ENCODE measurements around the gene SGCE. TPM values are rescaled to one million over a fixed set of nuclear protein-coding genes. Genes with fewer than 3 reads are reported as not detected.

SGCE gene
- total RNA-seq, 1 experiment from 2014 or later, result 49.2 TPM

- H3K9me3 ChIP-seq (ENCODE audit: low read depth, low read length, poor library complexity, severe bottlenecking), result no peaks in the 10 kb centered on the region
- H3K27me3 ChIP-seq (replicated peaks; ENCODE audit: insufficient read depth, low read depth, low read length, poor library complexity), result no peaks in the 10 kb centered on the region
- peak; percentile 11 for DNase-seq (ENCODE audit: low spot score)
- intact Hi-C loops (cut with micrococcal nuclease; ENCODE audit: unreplicated experiment), result no loop called here
- H3K36me3 ChIP-seq (ENCODE audit: insufficient read depth, low read length, poor library complexity, severe bottlenecking), result no peaks in the 10 kb centered on the region
- TF ChIP-seq CTCF (conservative IDR thresholded peaks at IDR 0.05; ENCODE audit: low read depth, low read length) (no peak), EZH2 (IDR thresholded peaks at IDR 0.05; ENCODE audit: borderline replicate concordance, low read depth, low read length, poor library complexity, severe bottlenecking) (no peak)
- no peak overlapping the region for H3K27ac ChIP-seq (ENCODE audit: low read depth, low read length, poor library complexity, severe bottlenecking)
- CTCF ChIA-PET, result no interaction called here
- H3K4me1 ChIP-seq (ENCODE audit: insufficient read depth, low read length, poor library complexity, severe bottlenecking), result peaks cover 5% of the 10 kb centered on the region
- POLR2A ChIA-PET (ENCODE audit: low non-redundant PET), result no interaction called here
- no TSS peak for BruUV-seq (replicated peaks)
- H3K4me3 ChIP-seq (ENCODE audit: low read depth, low read length, poor library complexity, severe bottlenecking), result no peak overlapping the region
These were observed 23.5 kb downstream of the SGCE start for GRCh38 chr7:94632338-94633013.

- BruUV-seq (replicated peaks), result no TSS peak
- no peak overlapping the region for H3K27ac ChIP-seq (ENCODE audit: low read depth, low read length, poor library complexity, severe bottlenecking)
- no peaks in the 10 kb centered on the region for H3K27me3 ChIP-seq (replicated peaks; ENCODE audit: insufficient read depth, low read depth, low read length, poor library complexity)
- TF ChIP-seq EZH2 (IDR thresholded peaks at IDR 0.05; ENCODE audit: borderline replicate concordance, low read depth, low read length, poor library complexity, severe bottlenecking) (no peak), CTCF (conservative IDR thresholded peaks at IDR 0.05; ENCODE audit: low read depth, low read length) (no peak)
- peaks cover 5% of the 10 kb centered on the region for H3K4me1 ChIP-seq (ENCODE audit: insufficient read depth, low read length, poor library complexity, severe bottlenecking)
- POLR2A ChIA-PET (ENCODE audit: low non-redundant PET), result no interaction called here
- CTCF ChIA-PET, result no interaction called here
- no peak overlapping the region for H3K4me3 ChIP-seq (ENCODE audit: low read depth, low read length, poor library complexity, severe bottlenecking)
- no peaks in the 10 kb centered on the region for H3K9me3 ChIP-seq (ENCODE audit: low read depth, low read length, poor library complexity, severe bottlenecking)
- no peaks in the 10 kb centered on the region for H3K36me3 ChIP-seq (ENCODE audit: insufficient read depth, low read length, poor library complexity, severe bottlenecking)
- no peak for DNase-seq (ENCODE audit: low spot score)
- intact Hi-C loops (cut with micrococcal nuclease; ENCODE audit: unreplicated experiment), result no loop called here
These were observed 25.1 kb downstream of the SGCE start for GRCh38 chr7:94630855-94631254.

DNA sequence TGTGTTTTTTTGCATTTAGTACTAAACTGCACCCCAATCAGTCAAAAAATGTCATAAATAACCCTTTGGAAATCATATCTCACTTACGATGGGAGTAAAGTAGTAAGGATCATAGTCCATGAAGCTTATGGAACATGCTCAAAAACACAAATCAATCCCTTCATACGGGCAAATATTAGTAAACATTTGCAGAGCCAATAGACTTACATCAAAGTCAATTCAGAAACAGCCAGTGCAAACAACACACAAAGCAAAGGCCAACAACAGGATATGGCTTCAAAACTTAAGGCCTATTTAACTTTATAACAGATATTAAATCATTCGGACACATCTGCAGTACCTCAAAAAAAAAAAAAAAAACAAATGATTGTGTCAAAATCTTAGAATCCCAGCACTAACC lies 32.1 kb downstream of the SGCE start:
- Histone ChIP-seq H3K36me3 (ENCODE audit: insufficient read depth, low read length, poor library complexity, severe bottlenecking) (peaks cover 4% of the 10 kb centered on the region), H3K4me1 (ENCODE audit: insufficient read depth, low read length, poor library complexity, severe bottlenecking) (peaks cover 20% of the 10 kb centered on the region), H3K27me3 (replicated peaks; ENCODE audit: insufficient read depth, low read depth, low read length, poor library complexity) (no peaks in the 10 kb centered on the region), H3K27ac (ENCODE audit: low read depth, low read length, poor library complexity, severe bottlenecking) (no peak overlapping the region), H3K9me3 (ENCODE audit: low read depth, low read length, poor library complexity, severe bottlenecking) (no peaks in the 10 kb centered on the region), H3K4me3 (ENCODE audit: low read depth, low read length, poor library complexity, severe bottlenecking) (no peak overlapping the region)
- no peak for DNase-seq (ENCODE audit: low spot score)
- CTCF ChIA-PET, result no interaction called here
- TF ChIP-seq EZH2 (IDR thresholded peaks at IDR 0.05; ENCODE audit: borderline replicate concordance, low read depth, low read length, poor library complexity, severe bottlenecking), result no peak
- TF ChIP-seq CTCF (conservative IDR thresholded peaks at IDR 0.05; ENCODE audit: low read depth, low read length), result no peak
- BruUV-seq (replicated peaks), result no TSS peak
- POLR2A ChIA-PET (ENCODE audit: low non-redundant PET), result no interaction called here
- intact Hi-C loops (cut with micrococcal nuclease; ENCODE audit: unreplicated experiment), result no loop called here

All from A673 (cell line).